G401 (cell line): Measurements from ENCODE around the gene PRR15L. TPM values are rescaled to one million over a fixed set of nuclear protein-coding genes. Genes with fewer than 3 reads are reported as not detected.
"Not testable (repeated sequence)": the region's sequence is repeated elsewhere in the genome, so short reads cannot be mapped to it uniquely, and the experiment has no call there.

Experiments used
- DNase-seq: peaks from one replicate; pipeline ENCODE4 v3.0.0-alpha.2; 2015; ENCODE audit warnings: low spot score
- in situ Hi-C: cut with HindIII; loops from 2 replicates; pipeline ENCODE4 v1.10.0; 2016; ENCODE audit warnings: low sequenced_read_pairs, mixed read lengths
- total RNA-seq: library from RNA; depleted of rRNA; stranded (reverse); fragments of >200 nt; shearing (Covaris generic); gene quantifications from 2 replicates; pipeline ENCODE4 v1.2.3, GENCODE V29; 2014

PRR15L gene
- total RNA-seq, 1 experiment from 2014 or later = not detected

- in situ Hi-C loops = no loop called here
- DNase-seq = peak; percentile 90
These were observed 11.9 kb downstream of the PRR15L start for GRCh38 chr17:47945529-47946508.

- no peak for DNase-seq
- in situ Hi-C loops = no loop called here
These were observed 12.6 kb downstream of the PRR15L start for GRCh38 chr17:47945080-47945479.

- in situ Hi-C loops = no loop called here
- no peak for DNase-seq
These were observed 15.1 kb downstream of the PRR15L start for GRCh38 chr17:47942568-47942967.

GRCh38 chr17:47942096-47942510 is 15.6 kb downstream of the PRR15L start:
- in situ Hi-C loops = no loop called here
- DNase-seq = peak; percentile 16

GRCh38 chr17:47941246-47942095 is 16.2 kb downstream of the PRR15L start, which contains the start of gene PNPO:
Gene PNPO (plus strand): TSS chr17:47941571. CDS start chr17:47941676, 105 bp downstream.
- in situ Hi-C loops = no loop called here
- peak; percentile 100 for DNase-seq

GRCh38 chr17:47937941-47938340 is 19.7 kb downstream of the PRR15L start:
- no peak for DNase-seq
- in situ Hi-C loops = no loop called here

GRCh38 chr17:47935961-47936360 is 21.7 kb downstream of the PRR15L start:
- in situ Hi-C loops = no loop called here
- no peak for DNase-seq

GRCh38 chr17:47935468-47935867 is 22.2 kb downstream of the PRR15L start:
- DNase-seq, in situ Hi-C loops: not testable (repeated sequence)

- no peak for DNase-seq
- in situ Hi-C loops = no loop called here
These were observed 22.8 kb downstream of the PRR15L start for GRCh38 chr17:47934856-47935255.

- in situ Hi-C loops = no loop called here
These were observed 25.8 kb downstream of the PRR15L start for GRCh38 chr17:47931848-47932247.

GRCh38 chr17:47929218-47930000 is 28.3 kb downstream of the PRR15L start:
- in situ Hi-C loops = no loop called here
- no peak for DNase-seq

More at GRCh38 chr17:47931848-47932247, 25.8 kb downstream of the PRR15L start:
- DNase-seq = no peak

GRCh38 chr17:47928415-47928814 is 29.3 kb downstream of the PRR15L start:
- no peak for DNase-seq
- in situ Hi-C loops = no loop called here

GRCh38 chr17:47927821-47928400 is 29.8 kb downstream of the PRR15L start:
- in situ Hi-C loops = no loop called here
- DNase-seq = no peak

- in situ Hi-C loops = no loop called here
- no peak for DNase-seq
These were observed 32.0 kb downstream of the PRR15L start for GRCh38 chr17:47925678-47925988.

GRCh38 chr17:47924785-47925677 is 32.7 kb downstream of the PRR15L start:
- no peak for DNase-seq
- in situ Hi-C loops = no loop called here

GRCh38 chr17:47919889-47920288 is 37.8 kb downstream of the PRR15L start:
- DNase-seq, in situ Hi-C loops: not testable (repeated sequence)

GRCh38 chr17:47918991-47919390 is 38.7 kb downstream of the PRR15L start:
- DNase-seq = no peak
- in situ Hi-C loops = no loop called here

GRCh38 chr17:47918006-47918405 is 39.7 kb downstream of the PRR15L start:
- in situ Hi-C loops = no loop called here
- DNase-seq = no peak
